ENCODE measurements around the gene CWC27. TPM values are rescaled to one million over a fixed set of nuclear protein-coding genes. Genes with fewer than 3 reads are reported as not detected.

CWC27 gene
- total RNA-seq, 6 donors from 2014 or later, result 8.0 to 21.2 (median 14.6) TPM

GRCh38 chr5:65066387-65067146 is 297.8 kb downstream of the CWC27 start:
- H3K27me3 ChIP-seq, result no peaks in the 10 kb centered on the region
- no peaks in the 10 kb centered on the region for H3K9me3 ChIP-seq
- H3K36me3 ChIP-seq, result no peaks in the 10 kb centered on the region
- ATAC-seq (ENCODE audit: low FRiP score in 2 of 2) (peak in 1 of 2 donors; percentile 85), DNase-seq (peak in 1 of 2 donors; percentile 33)
- TF ChIP-seq POLR2AphosphoS5 (IDR thresholded peaks at IDR 0.05) (no peak), EP300 (IDR thresholded peaks at IDR 0.05) (no peak), POLR2A (IDR thresholded peaks at IDR 0.05) (no peak), CTCF (IDR thresholded peaks at IDR 0.05) (no peak)
- H3K4me3 ChIP-seq, result no peak overlapping the region
- 59 to 65% methylated on average over 5 of the region's 5 CpGs for WGBS, 2 donors
- H3K4me1 ChIP-seq, result no peaks in the 10 kb centered on the region
- peak overlapping the region in 1 of 4 donors; percentile 49 for H3K27ac ChIP-seq

GRCh38 chr5:65067147-65067506 is 298.4 kb downstream of the CWC27 start:
- H3K27ac ChIP-seq, result peak overlapping the region in 1 of 4 donors; percentile 49
- no peaks in the 10 kb centered on the region for H3K4me1 ChIP-seq
- 93 to 95% methylated on average over 1 of the region's 1 CpG for WGBS, 2 donors
- H3K27me3 ChIP-seq, result no peaks in the 10 kb centered on the region
- ATAC-seq (ENCODE audit: low FRiP score in 2 of 2), result no peak
- H3K9me3 ChIP-seq, result no peaks in the 10 kb centered on the region
- TF ChIP-seq EP300 (IDR thresholded peaks at IDR 0.05), result no peak
- TF ChIP-seq POLR2A (IDR thresholded peaks at IDR 0.05), result no peak
- no peak for TF ChIP-seq POLR2AphosphoS5 (IDR thresholded peaks at IDR 0.05)
- TF ChIP-seq CTCF (IDR thresholded peaks at IDR 0.05), result no peak
- DNase-seq, result no peak
- no peak overlapping the region for H3K4me3 ChIP-seq
- no peaks in the 10 kb centered on the region for H3K36me3 ChIP-seq

Other genes starting within 250 kb of the CWC27 start
- gene SHISAL2B, start 78.4 kb upstream of the CWC27 start, total RNA-seq, result not detected
- gene SREK1IP1, start 239 bp upstream of the CWC27 start, total RNA-seq, result 10 to 100 TPM in 3 of 6 donors, 1 to 10 TPM in 3; 4.2 to 20.7 (median 13.4) TPM

Measured in upper lobe of left lung (tissue), 6 donors.